Smooth muscle cell (in vitro differentiated cells): Measurements from ENCODE around the gene SMDT1. TPM values are rescaled to one million over a fixed set of nuclear protein-coding genes. Genes with fewer than 3 reads are reported as not detected.
A peak's percentile ranks its signal among the peaks of the same experiment; 100 is the strongest.
"Not testable (repeated sequence)": the region's sequence is repeated elsewhere in the genome, so short reads cannot be mapped to it uniquely, and the experiment has no call there.

ENCODE experiments used
- DNase-seq: peaks from one replicate; lab custom pipeline; 2025; ENCODE audit not compliant: unreplicated experiment; lab: John Stamatoyannopoulos, UW
- H2AFZ ChIP-seq: fragments of 200-600 bp; sonication (generic); 2 replicates; pipeline ENCODE4 v1.6.0; 2016; ENCODE audit warnings: antibody characterized with exemption, low read depth, mild to moderate bottlenecking
- H3F3A ChIP-seq: fragments of 200-600 bp; sonication (generic); 2 replicates; pipeline ENCODE4 v1.6.0; 2017; ENCODE audit warnings: antibody characterized with exemption, low read depth
- H3K27ac ChIP-seq: fragments of 200-600 bp; sonication (generic); 2 replicates; pipeline ENCODE4 v1.5.1; 2016; ENCODE audit warnings: low read depth, mild to moderate bottlenecking
- H3K27me3 ChIP-seq: fragments of 200-600 bp; sonication (generic); 2 replicates; pipeline ENCODE4 v1.6.1; 2016; ENCODE audit warnings: low read depth, mild to moderate bottlenecking
- H3K36me3 ChIP-seq: fragments of 200-600 bp; sonication (generic); 2 replicates; pipeline ENCODE4 v1.5.1; 2016; ENCODE audit warnings: low read depth
- H3K4me1 ChIP-seq: fragments of 200-600 bp; sonication (generic); 2 replicates; pipeline ENCODE4 v1.5.1; 2016; ENCODE audit warnings: low read depth
- H3K4me2 ChIP-seq: fragments of 200-600 bp; sonication (generic); 2 replicates; pipeline ENCODE4 v1.6.0; 2016; ENCODE audit warnings: mild to moderate bottlenecking
- H3K4me3 ChIP-seq: fragments of 200-600 bp; sonication (generic); 2 replicates; pipeline ENCODE4 v1.5.1; 2016; ENCODE audit warnings: mild to moderate bottlenecking
- H3K79me2 ChIP-seq: fragments of 200-600 bp; sonication (generic); 2 replicates; pipeline ENCODE4 v1.6.0; 2016; ENCODE audit warnings: low read depth, mild to moderate bottlenecking
- H3K9ac ChIP-seq: fragments of 200-600 bp; sonication (generic); 2 replicates; pipeline ENCODE4 v1.6.0; 2016; ENCODE audit warnings: low read depth
- H3K9me3 ChIP-seq: fragments of 200-600 bp; sonication (generic); replicated peaks from 2 replicates; pipeline ENCODE4 v1.5.1; 2016; ENCODE audit warnings: low read depth
- H4K20me1 ChIP-seq: fragments of 200-600 bp; sonication (generic); 2 replicates; pipeline ENCODE4 v1.6.0; 2016; ENCODE audit warnings: low read depth
- WGBS: methylation state at CpG from one replicate; pipeline ENCODE4 v1.1.7; 2016; ENCODE audit warnings: low lambda C conversion rate; 5-methylcytosine and 5-hydroxymethylcytosine counted together
- polyA plus RNA-seq: library from polyadenylated mRNA; unstranded; fragments of >200 nt; fragmentation: Nextera tagmentation; extraction: Ambion mirVana; gene quantifications from 2 replicates; pipeline ENCODE4 v1.2.1, GENCODE V29; 2016
- total RNA-seq: library from RNA; depleted of rRNA; stranded (reverse); fragments of >200 nt; gene quantifications from 2 replicates; pipeline ENCODE4 v1.2.3, GENCODE V29; 2014
- TF ChIP-seq, protein P1 (sequence below): fragments of 200-600 bp; sonication (generic); IDR thresholded peaks from 2 replicates; pipeline ENCODE4 v1.5.1; 2017; ENCODE audit warnings: borderline replicate concordance, mild to moderate bottlenecking, antibody characterized with exemption; ENCODE audit not compliant: insufficient read depth, poor library complexity, severe bottlenecking

The SMDT1 gene
- total and polyA plus RNA-seq, 2 experiments from 2014 or later, result 4.4 to 57.9 TPM

DNA sequence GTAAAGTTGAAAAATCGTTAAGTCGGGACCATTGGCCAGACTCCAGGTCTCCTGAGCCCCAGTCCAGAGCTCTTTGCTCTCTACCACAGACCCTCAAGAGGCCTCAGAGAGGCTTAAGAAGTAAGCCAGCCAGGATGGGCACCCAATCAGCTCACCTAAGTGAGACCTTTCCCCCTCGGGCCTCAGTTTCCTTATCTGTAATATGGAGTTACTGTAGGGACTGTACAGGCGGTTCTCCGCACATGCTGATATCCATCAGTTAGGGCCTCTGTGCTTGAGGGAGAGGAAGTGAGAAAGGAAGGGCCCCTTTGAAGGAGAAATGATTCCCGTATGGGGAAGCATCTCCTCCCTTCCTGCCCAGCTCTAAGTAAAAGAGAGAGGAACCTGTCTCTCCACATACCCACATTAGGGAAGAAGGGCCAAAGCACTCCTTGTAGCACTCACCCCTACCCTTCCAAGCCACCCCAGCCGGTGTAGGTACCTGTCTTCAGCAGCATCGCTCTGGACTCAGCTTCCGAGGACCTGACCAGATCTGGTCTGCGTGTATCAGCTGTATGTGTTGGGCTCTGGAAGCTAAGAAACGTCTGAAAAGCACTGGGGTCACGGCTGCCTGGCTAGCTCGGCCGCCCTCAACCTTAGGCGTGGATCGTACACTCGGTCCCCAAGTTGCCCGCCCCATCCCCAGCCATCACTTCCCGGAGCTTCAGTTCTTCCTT lies 9.5 kb upstream of the SMDT1 start:
- H3K9ac ChIP-seq, result peak overlapping the region; percentile 66
- peak overlapping the region; percentile 68 for H3K4me3 ChIP-seq
- no peak for DNase-seq
- H3K27ac ChIP-seq, result peak overlapping the region; percentile 88
- no peaks in the 10 kb centered on the region for H3K9me3 ChIP-seq
- H3K4me1 ChIP-seq, result peaks cover 14% of the 10 kb centered on the region
- H3K79me2 ChIP-seq, result no peaks in the 10 kb centered on the region
- 26% methylated on average over 19 of the region's 19 CpGs for WGBS
- H2AFZ ChIP-seq, result peak overlapping the region; percentile 87
- peak overlapping the region; percentile 87 for H3K4me2 ChIP-seq
- H3K36me3 ChIP-seq, result no peaks in the 10 kb centered on the region
- no peaks in the 10 kb centered on the region for H4K20me1 ChIP-seq
- TF ChIP-seq, protein P1, sequence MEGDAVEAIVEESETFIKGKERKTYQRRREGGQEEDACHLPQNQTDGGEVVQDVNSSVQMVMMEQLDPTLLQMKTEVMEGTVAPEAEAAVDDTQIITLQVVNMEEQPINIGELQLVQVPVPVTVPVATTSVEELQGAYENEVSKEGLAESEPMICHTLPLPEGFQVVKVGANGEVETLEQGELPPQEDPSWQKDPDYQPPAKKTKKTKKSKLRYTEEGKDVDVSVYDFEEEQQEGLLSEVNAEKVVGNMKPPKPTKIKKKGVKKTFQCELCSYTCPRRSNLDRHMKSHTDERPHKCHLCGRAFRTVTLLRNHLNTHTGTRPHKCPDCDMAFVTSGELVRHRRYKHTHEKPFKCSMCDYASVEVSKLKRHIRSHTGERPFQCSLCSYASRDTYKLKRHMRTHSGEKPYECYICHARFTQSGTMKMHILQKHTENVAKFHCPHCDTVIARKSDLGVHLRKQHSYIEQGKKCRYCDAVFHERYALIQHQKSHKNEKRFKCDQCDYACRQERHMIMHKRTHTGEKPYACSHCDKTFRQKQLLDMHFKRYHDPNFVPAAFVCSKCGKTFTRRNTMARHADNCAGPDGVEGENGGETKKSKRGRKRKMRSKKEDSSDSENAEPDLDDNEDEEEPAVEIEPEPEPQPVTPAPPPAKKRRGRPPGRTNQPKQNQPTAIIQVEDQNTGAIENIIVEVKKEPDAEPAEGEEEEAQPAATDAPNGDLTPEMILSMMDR, result no peak
- H3K27me3 ChIP-seq, result no peaks in the 10 kb centered on the region
- no peaks in the 10 kb centered on the region for H3F3A ChIP-seq

DNA sequence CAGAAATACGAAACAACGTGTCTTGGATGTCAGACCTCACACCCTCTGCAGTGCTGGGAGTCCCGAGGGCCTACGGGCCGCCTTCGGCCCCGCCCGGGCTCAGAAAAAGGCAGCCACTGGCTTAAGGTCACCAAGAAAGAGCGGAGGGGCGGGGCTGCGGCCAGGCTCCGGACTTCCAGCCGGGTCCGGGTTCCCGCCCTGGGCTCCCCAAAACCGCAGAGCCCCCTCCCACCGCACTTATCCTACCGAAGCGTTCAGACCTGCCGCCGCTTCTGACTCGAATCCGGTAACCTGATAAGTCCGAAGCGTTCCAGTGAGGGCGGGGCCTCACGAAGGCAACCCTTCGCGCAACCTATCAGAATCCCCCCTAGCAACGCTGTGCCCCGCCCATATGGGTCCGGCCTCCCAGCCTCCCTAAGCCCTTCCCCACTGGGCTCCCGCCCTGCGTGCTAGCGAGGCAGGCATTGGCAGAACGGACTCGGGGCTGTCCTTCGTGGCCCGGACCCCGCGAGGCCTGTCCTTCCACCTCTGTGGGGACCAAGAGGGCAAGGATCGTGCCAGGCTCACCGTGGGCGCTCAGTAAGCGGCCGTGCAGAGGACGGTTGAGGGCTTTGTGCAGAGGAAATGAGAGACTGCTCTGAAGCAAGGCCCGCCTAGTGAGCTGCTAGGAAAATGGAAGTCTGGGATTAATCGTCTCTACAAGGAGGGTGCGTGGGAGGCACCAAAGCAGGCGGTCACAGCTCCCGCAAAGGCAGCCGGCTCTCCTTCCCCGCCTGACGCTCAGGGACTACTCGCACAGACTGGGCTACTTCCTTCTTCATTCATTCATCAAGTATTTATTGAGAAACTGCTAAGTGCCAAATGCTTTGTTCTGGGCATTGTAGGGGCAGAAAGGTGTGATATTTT lies 8.7 kb upstream of the SMDT1 start, which contains the start of gene NAGA:
TSS of gene NAGA (minus strand) at position 296 of the 906 bp plus-strand sequence. CDS start 515 bp downstream, outside the sequence.
- Histone ChIP-seq H3K4me3 (peak within 1 kb of the TSS; percentile 68), H3K4me1 (peaks cover 14% of the 10 kb centered on the region), H3K27ac (peak within 1 kb of the TSS; percentile 88), H3K4me2 (peak within 1 kb of the TSS; percentile 87), H3K27me3 (no peaks in the 10 kb centered on the region), H4K20me1 (no peaks in the 10 kb centered on the region), H3K79me2 (no peaks in the 10 kb centered on the region), H3K36me3 (no peaks in the 10 kb centered on the region), H3K9ac (peak within 1 kb of the TSS; percentile 66), H3F3A (no peaks in the 10 kb centered on the region), H3K9me3 (no peaks in the 10 kb centered on the region), H2AFZ (peak within 1 kb of the TSS; percentile 87)
- TF ChIP-seq, protein P1, result no peak
- 3% methylated on average over 53 of the region's 56 CpGs for WGBS
- DNase-seq, result peak; percentile 88

DNA sequence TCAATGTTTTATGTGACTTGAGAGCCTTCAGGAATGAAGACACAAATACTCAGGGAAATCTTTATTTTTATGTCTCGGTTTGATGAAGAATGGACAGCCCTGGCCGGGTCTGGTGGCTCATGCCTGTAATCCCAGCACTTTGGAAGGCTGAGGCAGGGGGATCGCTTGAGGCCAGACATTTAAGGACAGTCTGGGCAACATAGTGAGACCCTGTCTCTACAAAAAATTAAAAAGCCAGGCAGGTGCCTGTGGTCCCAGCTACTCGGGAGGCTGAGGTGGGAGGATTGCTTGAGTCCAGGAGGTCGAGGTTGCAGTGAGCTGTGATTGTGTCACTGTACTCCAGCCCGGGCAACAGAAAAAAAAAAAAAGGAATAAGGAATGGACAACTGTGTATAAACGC lies 8.0 kb upstream of the SMDT1 start:
- peak overlapping the region; percentile 88 for H3K27ac ChIP-seq
- not testable (repeated sequence) for H3K36me3 ChIP-seq

More for the DNA sequence above, 8.0 kb upstream of the SMDT1 start:
- Histone ChIP-seq H3K4me2 (peak overlapping the region; percentile 87), H3K9ac (peak overlapping the region; percentile 66), H3K4me1 (peaks cover 14% of the 10 kb centered on the region), H3K4me3 (peak overlapping the region; percentile 68)
- 84% methylated on average over 7 of the region's 7 CpGs for WGBS
- DNase-seq, H3F3A ChIP-seq, H3K9me3 ChIP-seq, H3K79me2 ChIP-seq, H2AFZ ChIP-seq, H4K20me1 ChIP-seq, H3K27me3 ChIP-seq: not testable (repeated sequence)
